ENCODE measurements around the gene PIGQ.

- no peak for TF ChIP-seq CTCF (IDR thresholded peaks at IDR 0.05)
- no peak for TF ChIP-seq POLR2A (IDR thresholded peaks at IDR 0.05)
Observed at GRCh38 chr16:536746-537145, 33.0 kb upstream of the PIGQ start.
